Natural killer cell treated with Interleukin-12 subunit alpha and Interleukin-12 subunit beta and Interleukin-15 and Interleukin-18, amount 100 ng/mL, for 72 hours (primary cell): ENCODE measurements around the gene PROZ. TPM values are rescaled to one million over a fixed set of nuclear protein-coding genes. Genes with fewer than 3 reads are reported as not detected.

Source experiments
- ATAC-seq, 2 donors: fragments of 150-1000 bp; cut with Tn5 transposase in 1 of 2; sonication (Bioruptor Pico), chemical (Tn5 transposase) in 1 of 2; 2 replicates each; pipeline ENCODE4 v1.10.0; 2021
- DNase-seq: peaks from one replicate; pipeline ENCODE4 v3.0.0; 2022; ENCODE audit warnings: low spot score
- H3K27ac Mint-ChIP-seq, 2 donors: 1 replicate in 1 of 2; 2 replicates in 1 of 2; pipeline ENCODE4 v1.8.0; 2022; ENCODE audit warnings: mixed read lengths in 2 of 2, mild to moderate bottlenecking in 1 of 2, moderate library complexity in 1 of 2
- H3K27me3 Mint-ChIP-seq, 2 donors: 1 replicate in 1 of 2; 2 replicates in 1 of 2; pipeline ENCODE4 v1.8.0; 2022; ENCODE audit warnings: mixed read lengths in 2 of 2
- H3K36me3 Mint-ChIP-seq: one replicate; pipeline ENCODE4 v1.8.0; 2022; ENCODE audit warnings: mixed read lengths
- H3K4me1 Mint-ChIP-seq, 2 donors: 1 replicate in 1 of 2; 2 replicates in 1 of 2; pipeline ENCODE4 v1.8.0; 2022; ENCODE audit warnings: low read depth in 2 of 2, mixed read lengths in 2 of 2, mild to moderate bottlenecking in 1 of 2
- H3K4me3 Mint-ChIP-seq: one replicate; pipeline ENCODE4 v1.8.0; 2022; ENCODE audit warnings: mixed read lengths
- H3K9me3 Mint-ChIP-seq: 2 replicates; pipeline ENCODE4 v1.8.0; 2022; ENCODE audit warnings: mixed read lengths
- total RNA-seq, 2 donors: library from RNA; stranded (reverse); gene quantifications; one replicate each; pipeline ENCODE4 v1.2.3, GENCODE V29; 2022

PROZ gene
- total RNA-seq, 2 donors from 2014 or later, result not detected

GRCh38 chr13:113178896-113179167 lies 20.4 kb downstream of the PROZ start:
- peaks cover 50 to 58% of the 10 kb centered on the region in 2 donors for H3K4me1 Mint-ChIP-seq
- H3K9me3 Mint-ChIP-seq, result no peaks in the 10 kb centered on the region

GRCh38 chr13:113179374-113180230 lies 21.2 kb downstream of the PROZ start:
- Mint-ChIP-seq H3K9me3 (no peaks in the 10 kb centered on the region), H3K36me3 (peaks cover 40% of the 10 kb centered on the region), H3K27ac (peak overlapping the region in 1 of 2 donors; percentile 20), H3K4me3 (no peak overlapping the region), H3K4me1 (peaks cover 47 to 58% of the 10 kb centered on the region in 2 donors), H3K27me3 (no peaks in the 10 kb centered on the region)
- DNase-seq (no peak), ATAC-seq (peak in 1 of 2 donors; percentile 34)

More at GRCh38 chr13:113178896-113179167, 20.4 kb downstream of the PROZ start:
- H3K36me3 Mint-ChIP-seq, result peaks cover 40% of the 10 kb centered on the region
- ATAC-seq (no peak), DNase-seq (no peak)
- peak overlapping the region in 1 of 2 donors; percentile 44 for H3K27ac Mint-ChIP-seq
- H3K4me3 Mint-ChIP-seq, result no peak overlapping the region
- no peaks in the 10 kb centered on the region for H3K27me3 Mint-ChIP-seq

GRCh38 chr13:113182046-113182445 lies 23.6 kb downstream of the PROZ start:
- peaks cover 39% of the 10 kb centered on the region for H3K36me3 Mint-ChIP-seq
- H3K27ac Mint-ChIP-seq, result no peak overlapping the region
- DNase-seq, result no peak
- H3K4me1 Mint-ChIP-seq, result peaks cover 53 to 65% of the 10 kb centered on the region in 2 donors
- ATAC-seq, result no peak
- no peaks in the 10 kb centered on the region for H3K27me3 Mint-ChIP-seq
- H3K4me3 Mint-ChIP-seq, result no peak overlapping the region
- H3K9me3 Mint-ChIP-seq, result no peaks in the 10 kb centered on the region

- peaks cover 45% of the 10 kb centered on the region for H3K36me3 Mint-ChIP-seq
- ATAC-seq, result no peak
These were observed 25.1 kb downstream of the PROZ start for GRCh38 chr13:113183450-113184129.

GRCh38 chr13:113184568-113185440 lies 26.4 kb downstream of the PROZ start:
- ATAC-seq, result peak in 1 of 2 donors; percentile 58
- Mint-ChIP-seq H3K9me3 (no peaks in the 10 kb centered on the region), H3K4me3 (peak overlapping the region; percentile 80), H3K4me1 (peaks cover 58 to 69% of the 10 kb centered on the region in 2 donors), H3K27me3 (no peaks in the 10 kb centered on the region), H3K27ac (peak overlapping the region in 1 of 2 donors; percentile 13), H3K36me3 (peaks cover 47% of the 10 kb centered on the region)
- no peak for DNase-seq

More at GRCh38 chr13:113183450-113184129, 25.1 kb downstream of the PROZ start:
- no peaks in the 10 kb centered on the region for H3K9me3 Mint-ChIP-seq
- no peak overlapping the region for H3K27ac Mint-ChIP-seq
- DNase-seq, result no peak
- H3K4me3 Mint-ChIP-seq, result peak overlapping the region; percentile 30
- no peaks in the 10 kb centered on the region for H3K27me3 Mint-ChIP-seq
- peaks cover 58 to 73% of the 10 kb centered on the region in 2 donors for H3K4me1 Mint-ChIP-seq

GRCh38 chr13:113186061-113186900 lies 27.8 kb downstream of the PROZ start:
- Mint-ChIP-seq H3K27me3 (no peaks in the 10 kb centered on the region), H3K4me1 (peaks cover 51 to 57% of the 10 kb centered on the region in 2 donors), H3K4me3 (peak overlapping the region; percentile 80), H3K27ac (peak overlapping the region; percentile 30 to 65), H3K9me3 (no peaks in the 10 kb centered on the region), H3K36me3 (peaks cover 38% of the 10 kb centered on the region)
- ATAC-seq (peak; percentile 87 to 92), DNase-seq (peak; percentile 72)

- ATAC-seq (peak in 1 of 2 donors; percentile 66), DNase-seq (no peak)
- Mint-ChIP-seq H3K9me3 (no peaks in the 10 kb centered on the region), H3K4me1 (peaks cover 47 to 51% of the 10 kb centered on the region in 2 donors), H3K36me3 (peaks cover 38% of the 10 kb centered on the region), H3K4me3 (peak overlapping the region; percentile 76), H3K27ac (peak overlapping the region in 1 of 2 donors; percentile 68), H3K27me3 (no peaks in the 10 kb centered on the region)
These were observed 28.8 kb downstream of the PROZ start for GRCh38 chr13:113187263-113187669.

GRCh38 chr13:113187883-113188665 lies 29.6 kb downstream of the PROZ start:
- Mint-ChIP-seq H3K27me3 (no peaks in the 10 kb centered on the region), H3K9me3 (no peaks in the 10 kb centered on the region), H3K36me3 (peaks cover 38% of the 10 kb centered on the region), H3K4me1 (peaks cover 46 to 48% of the 10 kb centered on the region in 2 donors), H3K4me3 (no peak overlapping the region), H3K27ac (peak overlapping the region in 1 of 2 donors; percentile 68)
- DNase-seq (no peak), ATAC-seq (no peak)

- Mint-ChIP-seq H3K27me3 (no peaks in the 10 kb centered on the region), H3K4me1 (peaks cover 33 to 35% of the 10 kb centered on the region in 2 donors), H3K27ac (no peak overlapping the region), H3K36me3 (peaks cover 34% of the 10 kb centered on the region), H3K4me3 (no peak overlapping the region), H3K9me3 (no peaks in the 10 kb centered on the region)
- no peak for ATAC-seq
- no peak for DNase-seq
These were observed 31.7 kb downstream of the PROZ start for GRCh38 chr13:113190181-113190580.

GRCh38 chr13:113192279-113192678 lies 33.8 kb downstream of the PROZ start:
- Mint-ChIP-seq H3K4me3 (no peak overlapping the region), H3K27me3 (no peaks in the 10 kb centered on the region), H3K36me3 (peaks cover 38% of the 10 kb centered on the region), H3K4me1 (peaks cover 16% of the 10 kb centered on the region in 2 donors), H3K27ac (no peak overlapping the region), H3K9me3 (no peaks in the 10 kb centered on the region)
- ATAC-seq, result no peak
- no peak for DNase-seq

GRCh38 chr13:113192902-113193301 lies 34.5 kb downstream of the PROZ start:
- Mint-ChIP-seq H3K27ac (no peak overlapping the region), H3K9me3 (no peaks in the 10 kb centered on the region), H3K4me3 (no peak overlapping the region), H3K36me3 (peaks cover 38% of the 10 kb centered on the region), H3K4me1 (peaks cover 10 to 11% of the 10 kb centered on the region in 2 donors), H3K27me3 (no peaks in the 10 kb centered on the region)
- DNase-seq (no peak), ATAC-seq (no peak)

GRCh38 chr13:113195360-113195759 lies 36.9 kb downstream of the PROZ start:
- Mint-ChIP-seq H3K27me3 (no peaks in the 10 kb centered on the region), H3K27ac (no peak overlapping the region), H3K36me3 (peaks cover 22% of the 10 kb centered on the region)

More at GRCh38 chr13:113195360-113195759, 36.9 kb downstream of the PROZ start:
- H3K4me3 Mint-ChIP-seq, result no peak overlapping the region
- no peaks in the 10 kb centered on the region for H3K4me1 Mint-ChIP-seq
- ATAC-seq (no peak), DNase-seq (no peak)
- no peaks in the 10 kb centered on the region for H3K9me3 Mint-ChIP-seq
